ENCODE measurements around the gene GATAD1.
A peak's percentile ranks its signal among the peaks of the same experiment; 100 is the strongest.
"Not testable (repeated sequence)": the region's sequence is repeated elsewhere in the genome, so short reads cannot be mapped to it uniquely, and the experiment has no call there.

The GATAD1 gene

GRCh38 chr7:92447345-92448204 is at the start of gene GATAD1:
TSS of gene GATAD1 (plus strand) at chr7:92447482. CDS start at chr7:92447730, 248 bp downstream.
- peak in 1 of 2 experiments; percentile 75 for DNase-seq

GRCh38 chr7:92397542-92397941 is 49.7 kb upstream of the GATAD1 start:
- no peak for DNase-seq

GRCh38 chr7:92400013-92400412 is 47.3 kb upstream of the GATAD1 start:
- no peak for DNase-seq

GRCh38 chr7:92402920-92403759 is 44.1 kb upstream of the GATAD1 start:
- no peak for DNase-seq

GRCh38 chr7:92403760-92404074 is 43.6 kb upstream of the GATAD1 start:
- DNase-seq, result no peak

- no peak for DNase-seq
Measured at GRCh38 chr7:92404170-92404614, 43.1 kb upstream of the GATAD1 start.

- no peak for DNase-seq
Measured at GRCh38 chr7:92409357-92409756, 37.9 kb upstream of the GATAD1 start.

GRCh38 chr7:92410162-92410561 is 37.1 kb upstream of the GATAD1 start:
- DNase-seq, result not testable (repeated sequence)

GRCh38 chr7:92412745-92413144 is 34.5 kb upstream of the GATAD1 start:
- no peak for DNase-seq

GRCh38 chr7:92413550-92413949 is 33.7 kb upstream of the GATAD1 start:
- DNase-seq, result no peak

- DNase-seq, result no peak
Measured at GRCh38 chr7:92415225-92415624, 32.1 kb upstream of the GATAD1 start.

GRCh38 chr7:92417913-92418312 is 29.4 kb upstream of the GATAD1 start:
- DNase-seq, result no peak

- DNase-seq, result no peak
Measured at GRCh38 chr7:92421676-92422435, 25.4 kb upstream of the GATAD1 start.

- no peak for DNase-seq
Measured at GRCh38 chr7:92422926-92423325, 24.4 kb upstream of the GATAD1 start.

GRCh38 chr7:92423710-92424131 is 23.6 kb upstream of the GATAD1 start:
- peak in 1 of 2 experiments; percentile 17 for DNase-seq

- DNase-seq, result no peak
Measured at GRCh38 chr7:92425311-92425947, 21.9 kb upstream of the GATAD1 start.

GRCh38 chr7:92427193-92427592 is 20.1 kb upstream of the GATAD1 start:
- DNase-seq, result no peak

- DNase-seq, result no peak
Measured at GRCh38 chr7:92432299-92432946, 14.9 kb upstream of the GATAD1 start.

GRCh38 chr7:92433019-92433418 is 14.3 kb upstream of the GATAD1 start:
- no peak for DNase-seq

GRCh38 chr7:92435542-92435941 is 11.7 kb upstream of the GATAD1 start:
- no peak for DNase-seq

- no peak for DNase-seq
Measured at GRCh38 chr7:92436612-92437445, 10.5 kb upstream of the GATAD1 start.
